22Rv1 (cell line): ENCODE measurements around the gene ZNF561.

Experiments used
- ZFX ChIP-seq: fragments of 450-650 bp; IDR thresholded peaks from 2 replicates; pipeline ENCODE4 v1.6.1; 2017; ENCODE audit warnings: antibody characterized with exemption, borderline replicate concordance
- TF ChIP-seq, protein P1 (sequence below): fragments of 450-650 bp; IDR thresholded peaks from 2 replicates; pipeline ENCODE4 v1.5.1; 2017; ENCODE audit warnings: mild to moderate bottlenecking

DNA sequence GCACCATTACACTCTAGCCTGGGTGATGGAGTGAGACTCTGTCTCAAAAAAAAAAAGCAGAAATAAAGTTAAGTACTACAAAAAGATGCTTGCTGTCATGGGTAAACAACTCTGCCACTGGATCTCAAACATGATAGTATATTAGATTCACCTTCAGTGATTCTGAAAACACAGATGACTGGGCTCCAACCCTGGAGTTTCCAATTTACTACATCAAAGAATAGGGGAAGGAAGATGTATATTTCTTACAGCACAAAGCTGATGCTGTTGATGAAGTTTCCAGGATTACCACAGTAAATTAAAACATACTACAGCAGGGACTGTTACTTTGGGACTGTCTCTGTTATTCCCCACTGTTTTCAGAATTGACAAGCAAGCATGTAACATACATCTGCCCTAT is 5.2 kb downstream of the ZNF561 start:
- TF ChIP-seq, protein P1, sequence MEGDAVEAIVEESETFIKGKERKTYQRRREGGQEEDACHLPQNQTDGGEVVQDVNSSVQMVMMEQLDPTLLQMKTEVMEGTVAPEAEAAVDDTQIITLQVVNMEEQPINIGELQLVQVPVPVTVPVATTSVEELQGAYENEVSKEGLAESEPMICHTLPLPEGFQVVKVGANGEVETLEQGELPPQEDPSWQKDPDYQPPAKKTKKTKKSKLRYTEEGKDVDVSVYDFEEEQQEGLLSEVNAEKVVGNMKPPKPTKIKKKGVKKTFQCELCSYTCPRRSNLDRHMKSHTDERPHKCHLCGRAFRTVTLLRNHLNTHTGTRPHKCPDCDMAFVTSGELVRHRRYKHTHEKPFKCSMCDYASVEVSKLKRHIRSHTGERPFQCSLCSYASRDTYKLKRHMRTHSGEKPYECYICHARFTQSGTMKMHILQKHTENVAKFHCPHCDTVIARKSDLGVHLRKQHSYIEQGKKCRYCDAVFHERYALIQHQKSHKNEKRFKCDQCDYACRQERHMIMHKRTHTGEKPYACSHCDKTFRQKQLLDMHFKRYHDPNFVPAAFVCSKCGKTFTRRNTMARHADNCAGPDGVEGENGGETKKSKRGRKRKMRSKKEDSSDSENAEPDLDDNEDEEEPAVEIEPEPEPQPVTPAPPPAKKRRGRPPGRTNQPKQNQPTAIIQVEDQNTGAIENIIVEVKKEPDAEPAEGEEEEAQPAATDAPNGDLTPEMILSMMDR: no peak
- TF ChIP-seq ZFX: no peak
